ENCODE data around the gene TSNAXIP1. TPM values are rescaled to one million over a fixed set of nuclear protein-coding genes. Genes with fewer than 3 reads are reported as not detected.

The TSNAXIP1 gene
- total and polyA plus RNA-seq, 4 donors: 0.09 to 1.5 (median 0.69) TPM

GRCh38 chr16:67786491-67786890, 20.2 kb upstream of the TSNAXIP1 start:
- Histone ChIP-seq H3K36me3 (ENCODE audit: control insufficient read depth in 4 of 4, insufficient read depth in 3 of 4, low read depth in 1 of 4, low read length in 3 of 4) (peaks cover 0 to 5% (median 2%) of the 10 kb centered on the region in 4 donors), H3K9ac (ENCODE audit: low read depth in 1 of 2, low read length in 2 of 2) (no peak overlapping the region), H3K27ac (ENCODE audit: low read depth in 1 of 2, low read length in 2 of 2) (no peak overlapping the region), H3K27me3 (ENCODE audit: control insufficient read depth in 4 of 4, insufficient read depth in 4 of 4, low read length in 3 of 4) (no peaks in the 10 kb centered on the region), H3K4me1 (ENCODE audit: control insufficient read depth in 4 of 4, insufficient read depth in 4 of 4, low read length in 3 of 4) (peaks cover 2 to 11% (median 9%) of the 10 kb centered on the region in 4 donors), H3K9me3 (ENCODE audit: control insufficient read depth in 4 of 4, low read length in 3 of 4) (no peaks in the 10 kb centered on the region), H3K4me3 (ENCODE audit: low read depth in 1 of 3, low read length in 3 of 3) (no peak overlapping the region)
- TF ChIP-seq YY1 (IDR thresholded peaks at IDR 0.05): no peak
- no peak for TF ChIP-seq TAF1 (conservative IDR thresholded peaks at IDR 0.05)
- no peak for TF ChIP-seq HNF4A (conservative IDR thresholded peaks at IDR 0.05)
- no peak for TF ChIP-seq HNF4G (IDR thresholded peaks at IDR 0.05)
- TF ChIP-seq NR2F2 (IDR thresholded peaks at IDR 0.05): no peak
- no peak for TF ChIP-seq EGR1 (IDR thresholded peaks at IDR 0.05; ENCODE audit: low read depth in 2 of 2)
- TF ChIP-seq JUND (IDR thresholded peaks at IDR 0.05): no peak
- TF ChIP-seq SP1 (IDR thresholded peaks at IDR 0.05): no peak
- TF ChIP-seq MAX (IDR thresholded peaks at IDR 0.05): no peak
- TF ChIP-seq ZBTB33 (IDR thresholded peaks at IDR 0.05): no peak
- no peak for TF ChIP-seq FOXA1 (IDR thresholded peaks at IDR 0.05)
- TF ChIP-seq RXRA (IDR thresholded peaks at IDR 0.05): no peak
- TF ChIP-seq ATF3 (IDR thresholded peaks at IDR 0.05): no peak
- no peak for TF ChIP-seq REST (IDR thresholded peaks at IDR 0.05)
- TF ChIP-seq GABPA (IDR thresholded peaks at IDR 0.05 in 1 of 2, conservative IDR thresholded peaks at IDR 0.05 in 1 of 2): no peak
- TF ChIP-seq CTCF (IDR thresholded peaks at IDR 0.05; ENCODE audit: low read depth, low read length, missing input control): no peak
- TF ChIP-seq RAD21 (IDR thresholded peaks at IDR 0.05): no peak
- TF ChIP-seq FOXA2 (IDR thresholded peaks at IDR 0.05): no peak
- WGBS: 92% methylated on average over 5 of the region's 5 CpGs
- no peak for DNase-seq (ENCODE audit: low spot score)
